Measurements from ENCODE around the gene MXRA7.

DNA sequence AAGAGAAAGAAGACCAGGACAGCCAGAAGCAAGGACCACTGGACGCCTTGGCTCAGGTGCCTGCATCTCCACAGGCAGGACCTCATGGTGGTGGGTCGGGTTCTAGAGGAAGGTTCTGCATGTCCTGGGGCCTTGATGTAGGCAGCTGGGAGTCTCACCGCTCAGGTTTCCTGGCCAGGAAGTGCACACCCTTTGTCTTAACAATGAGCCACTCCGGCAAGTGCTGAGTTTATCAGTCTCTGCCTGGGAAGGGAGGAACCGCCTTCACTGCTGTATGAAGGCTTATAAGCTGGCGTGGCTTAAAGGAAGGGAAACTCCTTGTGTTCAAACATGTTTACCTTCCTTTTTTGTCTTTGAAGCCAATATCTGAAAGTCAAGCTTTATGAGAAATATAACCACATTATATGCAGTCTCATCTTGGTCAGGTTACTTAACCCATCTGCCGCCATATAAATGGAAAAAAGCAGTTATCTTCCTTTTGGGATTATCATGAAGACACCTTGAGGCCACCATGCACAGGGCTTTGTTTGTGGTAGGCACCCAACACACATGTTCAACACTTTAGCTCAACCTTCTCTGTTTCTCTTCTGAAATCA is 67.1 kb downstream of the MXRA7 start, which contains the start of gene ST6GALNAC1:
- TF ChIP-seq, protein P1, sequence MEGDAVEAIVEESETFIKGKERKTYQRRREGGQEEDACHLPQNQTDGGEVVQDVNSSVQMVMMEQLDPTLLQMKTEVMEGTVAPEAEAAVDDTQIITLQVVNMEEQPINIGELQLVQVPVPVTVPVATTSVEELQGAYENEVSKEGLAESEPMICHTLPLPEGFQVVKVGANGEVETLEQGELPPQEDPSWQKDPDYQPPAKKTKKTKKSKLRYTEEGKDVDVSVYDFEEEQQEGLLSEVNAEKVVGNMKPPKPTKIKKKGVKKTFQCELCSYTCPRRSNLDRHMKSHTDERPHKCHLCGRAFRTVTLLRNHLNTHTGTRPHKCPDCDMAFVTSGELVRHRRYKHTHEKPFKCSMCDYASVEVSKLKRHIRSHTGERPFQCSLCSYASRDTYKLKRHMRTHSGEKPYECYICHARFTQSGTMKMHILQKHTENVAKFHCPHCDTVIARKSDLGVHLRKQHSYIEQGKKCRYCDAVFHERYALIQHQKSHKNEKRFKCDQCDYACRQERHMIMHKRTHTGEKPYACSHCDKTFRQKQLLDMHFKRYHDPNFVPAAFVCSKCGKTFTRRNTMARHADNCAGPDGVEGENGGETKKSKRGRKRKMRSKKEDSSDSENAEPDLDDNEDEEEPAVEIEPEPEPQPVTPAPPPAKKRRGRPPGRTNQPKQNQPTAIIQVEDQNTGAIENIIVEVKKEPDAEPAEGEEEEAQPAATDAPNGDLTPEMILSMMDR (IDR thresholded peaks at IDR 0.05) = no peak
- TF ChIP-seq POLR2A (IDR thresholded peaks at IDR 0.05) = no peak
